ENCODE results near the gene PCDH1. TPM values are rescaled to one million over a fixed set of nuclear protein-coding genes. Genes with fewer than 3 reads are reported as not detected.

PCDH1 gene
- total RNA-seq, 1 donor from 2014 or later: 42.4 TPM

DNA sequence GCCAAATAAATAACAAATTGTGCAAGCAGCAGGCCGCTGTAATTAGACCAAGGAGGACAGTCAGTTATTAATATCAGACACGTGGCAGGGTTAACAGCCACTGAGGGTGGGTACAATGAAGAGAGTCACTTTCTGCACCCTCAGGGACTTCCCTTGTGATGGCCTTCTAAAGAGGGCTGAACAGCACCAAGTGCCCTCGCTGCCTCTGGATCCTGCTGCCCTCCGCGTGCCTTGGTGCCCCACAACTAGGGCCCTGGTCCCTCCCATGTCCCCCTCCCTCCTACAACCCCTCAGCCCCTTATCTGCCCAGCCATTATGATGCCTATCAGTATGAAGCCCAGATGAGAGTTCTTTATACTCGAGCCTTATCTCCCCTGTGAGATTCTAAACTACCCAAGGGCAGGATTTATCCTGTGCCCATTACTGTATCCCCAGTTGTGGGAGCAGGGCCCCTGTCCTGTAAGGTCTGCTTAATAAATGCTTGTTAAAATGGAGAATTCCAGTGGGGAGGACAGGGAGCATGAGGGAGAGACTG, 37.3 kb downstream of the PCDH1 start:
- Histone ChIP-seq H3K4me3 (ENCODE audit: low read depth, low read length) (no peak overlapping the region), H3K27me3 (ENCODE audit: control insufficient read depth, insufficient read depth, low read length) (peaks cover 2% of the 10 kb centered on the region), H3K36me3 (ENCODE audit: control insufficient read depth, insufficient read depth, low read length) (no peaks in the 10 kb centered on the region)
- TF ChIP-seq, protein P1, sequence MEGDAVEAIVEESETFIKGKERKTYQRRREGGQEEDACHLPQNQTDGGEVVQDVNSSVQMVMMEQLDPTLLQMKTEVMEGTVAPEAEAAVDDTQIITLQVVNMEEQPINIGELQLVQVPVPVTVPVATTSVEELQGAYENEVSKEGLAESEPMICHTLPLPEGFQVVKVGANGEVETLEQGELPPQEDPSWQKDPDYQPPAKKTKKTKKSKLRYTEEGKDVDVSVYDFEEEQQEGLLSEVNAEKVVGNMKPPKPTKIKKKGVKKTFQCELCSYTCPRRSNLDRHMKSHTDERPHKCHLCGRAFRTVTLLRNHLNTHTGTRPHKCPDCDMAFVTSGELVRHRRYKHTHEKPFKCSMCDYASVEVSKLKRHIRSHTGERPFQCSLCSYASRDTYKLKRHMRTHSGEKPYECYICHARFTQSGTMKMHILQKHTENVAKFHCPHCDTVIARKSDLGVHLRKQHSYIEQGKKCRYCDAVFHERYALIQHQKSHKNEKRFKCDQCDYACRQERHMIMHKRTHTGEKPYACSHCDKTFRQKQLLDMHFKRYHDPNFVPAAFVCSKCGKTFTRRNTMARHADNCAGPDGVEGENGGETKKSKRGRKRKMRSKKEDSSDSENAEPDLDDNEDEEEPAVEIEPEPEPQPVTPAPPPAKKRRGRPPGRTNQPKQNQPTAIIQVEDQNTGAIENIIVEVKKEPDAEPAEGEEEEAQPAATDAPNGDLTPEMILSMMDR (IDR thresholded peaks at IDR 0.05; ENCODE audit: insufficient read depth, low read length, poor library complexity, severe bottlenecking): no peak
- DNase-seq (ENCODE audit: low read depth): no peak

DNA sequence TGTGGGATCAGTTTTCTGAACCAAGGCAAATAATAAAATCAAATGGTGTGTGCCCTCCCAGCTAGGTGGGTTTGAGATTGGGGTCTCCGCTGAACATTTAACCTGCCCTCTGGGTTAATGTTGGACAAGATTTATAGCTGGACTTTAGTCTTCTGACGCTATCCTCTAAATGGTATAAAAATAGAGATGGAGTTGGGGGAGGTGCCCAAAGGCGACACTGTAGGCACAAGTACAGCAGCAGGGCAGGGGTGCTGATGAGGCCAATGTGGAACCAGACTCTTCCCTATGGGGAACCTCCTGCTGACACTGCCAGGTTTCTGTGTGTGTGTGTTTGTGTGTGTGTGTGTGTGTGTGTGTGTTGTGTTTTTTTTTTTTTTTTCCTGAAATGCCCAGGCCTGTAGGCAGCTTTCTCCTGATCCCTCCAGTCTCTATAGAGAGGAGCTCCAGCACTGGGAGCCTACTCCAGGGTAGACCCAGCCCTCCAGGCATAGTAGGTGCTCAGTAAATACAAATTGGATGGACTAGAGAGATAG, 37.9 kb downstream of the PCDH1 start:
- TF ChIP-seq, protein P1 (IDR thresholded peaks at IDR 0.05; ENCODE audit: insufficient read depth, low read length, poor library complexity, severe bottlenecking): no peak
- no peaks in the 10 kb centered on the region for H3K36me3 ChIP-seq (ENCODE audit: control insufficient read depth, insufficient read depth, low read length)
- no peak overlapping the region for H3K4me3 ChIP-seq (ENCODE audit: low read depth, low read length)
- no peak for DNase-seq (ENCODE audit: low read depth)
- H3K27me3 ChIP-seq (ENCODE audit: control insufficient read depth, insufficient read depth, low read length): peaks cover 2% of the 10 kb centered on the region

DNA sequence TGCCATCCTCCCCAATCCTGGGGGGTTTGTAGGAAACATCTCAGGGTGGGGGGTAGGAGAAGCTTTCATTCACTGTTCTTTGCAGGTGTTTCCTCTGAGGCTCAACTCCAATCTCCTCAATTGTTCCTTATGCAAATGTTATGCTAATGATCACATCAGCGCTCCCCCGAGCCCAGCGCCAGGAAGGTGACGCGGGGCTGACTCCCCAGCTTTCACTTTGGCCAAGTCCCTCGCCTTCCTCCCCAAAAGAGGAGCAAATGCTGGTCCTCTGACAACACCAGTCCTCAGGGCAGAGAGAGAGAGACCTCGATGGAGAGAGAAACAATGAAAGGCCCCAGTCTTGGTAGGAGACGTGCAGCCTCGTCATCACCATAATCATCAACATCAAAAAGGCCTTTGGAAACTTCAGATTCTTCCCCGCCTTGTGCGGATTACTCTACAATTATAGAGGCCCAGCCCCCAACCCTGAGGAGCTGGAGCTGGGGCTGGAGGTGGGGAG, 39.1 kb downstream of the PCDH1 start:
- TF ChIP-seq, protein P1 (IDR thresholded peaks at IDR 0.05; ENCODE audit: insufficient read depth, low read length, poor library complexity, severe bottlenecking): no peak
- Histone ChIP-seq H3K36me3 (ENCODE audit: control insufficient read depth, insufficient read depth, low read length) (no peaks in the 10 kb centered on the region), H3K27me3 (ENCODE audit: control insufficient read depth, insufficient read depth, low read length) (peaks cover 2% of the 10 kb centered on the region), H3K4me3 (ENCODE audit: low read depth, low read length) (no peak overlapping the region)
- DNase-seq (ENCODE audit: low read depth): no peak

DNA sequence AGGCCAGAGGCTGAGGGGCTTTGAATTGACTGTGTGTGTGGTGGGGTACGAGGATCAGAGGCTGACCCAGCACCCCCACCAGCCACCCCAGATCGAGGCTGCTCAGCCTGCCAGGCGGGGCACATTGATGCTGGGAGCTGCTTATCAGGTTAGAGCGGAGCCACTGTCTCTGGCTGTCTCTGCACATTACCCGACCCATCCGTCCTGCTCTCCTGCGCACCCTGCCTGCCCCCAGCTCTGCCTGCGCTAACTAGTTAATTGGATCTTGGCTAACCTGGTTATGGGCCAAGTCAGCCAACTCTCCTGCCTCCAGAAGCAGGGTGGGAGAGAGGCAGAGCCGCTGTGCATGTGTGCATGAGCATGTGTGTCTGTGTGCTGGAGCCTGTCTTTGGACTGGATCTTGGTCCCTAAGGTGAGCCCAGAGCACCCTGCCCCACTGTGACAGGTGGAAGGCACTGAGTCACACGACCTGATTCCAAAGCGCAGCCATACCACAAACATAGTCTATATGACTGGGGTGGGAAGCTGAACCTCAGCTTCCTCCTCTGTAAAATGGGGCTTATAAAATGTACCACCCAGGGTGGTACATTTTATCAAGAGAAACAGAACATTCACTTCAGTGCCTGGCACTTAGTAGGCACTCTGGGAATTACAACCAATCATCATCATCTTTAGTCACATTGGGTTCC, 39.7 kb downstream of the PCDH1 start:
- H3K4me3 ChIP-seq (ENCODE audit: low read depth, low read length): no peak overlapping the region
- TF ChIP-seq, protein P1 (IDR thresholded peaks at IDR 0.05; ENCODE audit: insufficient read depth, low read length, poor library complexity, severe bottlenecking): no peak
- DNase-seq (ENCODE audit: low read depth): no peak
- H3K36me3 ChIP-seq (ENCODE audit: control insufficient read depth, insufficient read depth, low read length): no peaks in the 10 kb centered on the region
- H3K27me3 ChIP-seq (ENCODE audit: control insufficient read depth, insufficient read depth, low read length): peaks cover 2% of the 10 kb centered on the region

DNA sequence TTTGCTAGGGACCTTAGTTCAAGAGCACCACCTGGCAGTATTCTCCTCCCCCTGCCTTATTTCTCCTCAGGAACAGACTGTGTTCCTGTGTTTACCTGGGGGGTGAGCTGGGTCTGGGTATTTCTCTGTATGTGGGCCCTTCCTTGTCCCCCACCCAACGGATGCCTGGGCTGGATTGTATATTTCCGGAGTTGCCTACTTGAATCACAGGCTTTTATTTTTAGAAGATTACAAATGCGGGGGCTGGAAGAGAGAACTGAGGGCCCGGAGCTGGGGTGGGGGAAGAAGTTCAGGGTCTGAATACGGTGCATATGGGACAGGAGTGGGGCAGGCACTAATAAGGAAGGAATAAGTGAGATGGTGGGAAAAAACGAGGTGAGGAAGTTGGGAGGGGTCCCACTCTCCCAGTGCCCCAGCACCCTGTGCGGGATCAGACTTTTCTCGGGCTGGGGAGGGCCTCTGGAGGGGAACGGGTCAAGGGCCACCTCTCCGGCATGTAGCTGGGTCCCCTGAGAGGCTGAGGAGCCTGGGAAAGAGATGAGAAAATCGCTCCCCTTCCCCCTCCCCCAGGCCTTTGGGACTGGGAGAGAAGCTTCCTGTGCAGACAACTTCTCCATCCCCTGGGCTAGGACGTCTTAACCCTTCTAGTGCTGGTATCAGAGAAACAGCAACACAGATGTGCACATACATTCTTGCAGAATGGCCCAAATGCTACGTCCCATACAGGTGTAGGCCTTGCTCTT, 42.1 kb downstream of the PCDH1 start:
- DNase-seq (ENCODE audit: low read depth): no peak
- no peak overlapping the region for H3K4me3 ChIP-seq (ENCODE audit: low read depth, low read length)
- H3K27me3 ChIP-seq (ENCODE audit: control insufficient read depth, insufficient read depth, low read length): no peaks in the 10 kb centered on the region
- H3K36me3 ChIP-seq (ENCODE audit: control insufficient read depth, insufficient read depth, low read length): no peaks in the 10 kb centered on the region
- TF ChIP-seq, protein P1 (IDR thresholded peaks at IDR 0.05; ENCODE audit: insufficient read depth, low read length, poor library complexity, severe bottlenecking): no peak

All from kidney epithelial cell (primary cell).